A673 (cell line): Measurements from ENCODE around the gene SLC17A7. TPM values are rescaled to one million over a fixed set of nuclear protein-coding genes. Genes with fewer than 3 reads are reported as not detected.
A peak's percentile ranks its signal among the peaks of the same experiment; 100 is the strongest.

ENCODE experiments used
- BruUV-seq: library from RNA; stranded (reverse); fragments of 400-500 nt; replicated peaks from 2 replicates; lab custom pipeline; 2021; lab: Mats Ljungman, UMichigan
- CTCF ChIA-PET: fragments of 300-600 bp; sonication (Branson Sonifier 250); formaldehyde crosslinking; loops from one replicate; lab custom pipeline; 2022; ENCODE audit warnings: antibody characterized with exemption; lab: Charles Lee
- POLR2A ChIA-PET: fragments of 300-600 bp; sonication (Branson Sonifier 250); formaldehyde crosslinking; loops from one replicate; lab custom pipeline; 2022; ENCODE audit warnings: antibody characterized with exemption; ENCODE audit not compliant: low non-redundant PET; lab: Charles Lee
- DNase-seq: peaks from one replicate; pipeline ENCODE4 v3.0.0-alpha.2; 2015; ENCODE audit warnings: low spot score
- H3K27ac ChIP-seq: fragments of 200-600 bp; sonication (generic); 2 replicates; pipeline ENCODE4 v1.5.1; 2016; ENCODE audit warnings: mixed run types, low read depth, mild to moderate bottlenecking, mixed read lengths, antibody characterized with exemption, low read length; ENCODE audit not compliant: poor library complexity, severe bottlenecking
- H3K27me3 ChIP-seq: fragments of 200-600 bp; sonication (generic); replicated peaks from 2 replicates; pipeline ENCODE4 v1.6.1; 2017; ENCODE audit warnings: mixed run types, low read depth, mild to moderate bottlenecking, mixed read lengths, antibody characterized with exemption, low read length; ENCODE audit not compliant: insufficient read depth, poor library complexity
- H3K36me3 ChIP-seq: fragments of 200-600 bp; sonication (generic); 2 replicates; pipeline ENCODE4 v1.6.1; 2016; ENCODE audit warnings: mixed run types, mild to moderate bottlenecking, mixed read lengths, antibody characterized with exemption, low read length; ENCODE audit not compliant: insufficient read depth, poor library complexity, severe bottlenecking
- H3K4me1 ChIP-seq: fragments of 200-600 bp; sonication (generic); 2 replicates; pipeline ENCODE4 v1.6.1; 2017; ENCODE audit warnings: mixed run types, mild to moderate bottlenecking, mixed read lengths, antibody characterized with exemption, low read length; ENCODE audit not compliant: insufficient read depth, poor library complexity, severe bottlenecking
- H3K4me3 ChIP-seq: fragments of 200-600 bp; sonication (generic); 2 replicates; pipeline ENCODE4 v1.5.1; 2016; ENCODE audit warnings: low read depth, mixed run types, mild to moderate bottlenecking, mixed read lengths, low read length; ENCODE audit not compliant: poor library complexity, severe bottlenecking
- H3K9me3 ChIP-seq: fragments of 200-600 bp; sonication (generic); 2 replicates; pipeline ENCODE4 v1.6.1; 2016; ENCODE audit warnings: mixed run types, low read depth, mild to moderate bottlenecking, mixed read lengths, antibody characterized with exemption, low read length; ENCODE audit not compliant: poor library complexity, severe bottlenecking
- EZH2 ChIP-seq: fragments of 200-600 bp; sonication (generic); IDR thresholded peaks from 2 replicates; pipeline ENCODE4 v1.6.1; 2017; ENCODE audit warnings: borderline replicate concordance, low read depth, mild to moderate bottlenecking, mixed read lengths, antibody characterized with exemption, low read length; ENCODE audit not compliant: poor library complexity, severe bottlenecking
- intact Hi-C: fragments of 100-400 bp; cut with micrococcal nuclease; formaldehyde crosslinking; loops from one replicate; pipeline ENCODE4 v1.10.0; 2022; ENCODE audit not compliant: unreplicated experiment
- total RNA-seq: library from RNA; stranded (reverse); gene quantifications from 2 replicates; pipeline ENCODE4 v1.2.3, GENCODE V29; 2021
- TF ChIP-seq, protein P1 (sequence below): fragments of 300-800, 200-600 bp; sonication (generic); conservative IDR thresholded peaks from 2 replicates; pipeline ENCODE4 v1.5.1; 2017; ENCODE audit warnings: low read depth, mild to moderate bottlenecking, antibody characterized with exemption, low read length, moderate library complexity, mixed read lengths

Gene SLC17A7
- total RNA-seq, 1 experiment from 2014 or later = 1.7 TPM

DNA sequence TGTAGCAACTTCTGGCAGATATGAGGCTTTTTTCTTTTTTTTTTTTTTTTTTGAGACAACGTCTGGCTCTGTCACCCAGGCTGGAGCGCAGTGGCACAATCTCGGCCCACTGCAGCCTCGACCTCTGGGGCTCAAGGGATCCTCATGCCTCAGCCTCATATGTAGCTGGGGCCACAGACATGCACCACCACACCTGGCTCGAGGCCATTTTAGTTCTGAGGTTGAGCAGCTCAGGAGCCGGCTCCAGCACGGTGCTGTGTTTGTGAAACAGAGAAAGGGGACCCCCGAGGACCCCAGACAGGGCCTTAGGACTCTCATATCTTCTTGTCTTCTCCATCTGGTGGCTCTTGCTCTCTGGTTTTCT is 29.3 kb upstream of the SLC17A7 start:
- no peaks in the 10 kb centered on the region for H3K9me3 ChIP-seq
- POLR2A ChIA-PET = no interaction called here
- no peak for DNase-seq
- peaks cover 15% of the 10 kb centered on the region for H3K4me1 ChIP-seq
- H3K27ac ChIP-seq = no peak overlapping the region
- no peaks in the 10 kb centered on the region for H3K27me3 ChIP-seq
- no peaks in the 10 kb centered on the region for H3K36me3 ChIP-seq
- CTCF ChIA-PET = interaction anchor here (0.6 kb wide), 1 partner anchor 20 kb away, joined by 4 read pairs; no protein-coding TSS in a partner anchor
- TF ChIP-seq, protein P1, sequence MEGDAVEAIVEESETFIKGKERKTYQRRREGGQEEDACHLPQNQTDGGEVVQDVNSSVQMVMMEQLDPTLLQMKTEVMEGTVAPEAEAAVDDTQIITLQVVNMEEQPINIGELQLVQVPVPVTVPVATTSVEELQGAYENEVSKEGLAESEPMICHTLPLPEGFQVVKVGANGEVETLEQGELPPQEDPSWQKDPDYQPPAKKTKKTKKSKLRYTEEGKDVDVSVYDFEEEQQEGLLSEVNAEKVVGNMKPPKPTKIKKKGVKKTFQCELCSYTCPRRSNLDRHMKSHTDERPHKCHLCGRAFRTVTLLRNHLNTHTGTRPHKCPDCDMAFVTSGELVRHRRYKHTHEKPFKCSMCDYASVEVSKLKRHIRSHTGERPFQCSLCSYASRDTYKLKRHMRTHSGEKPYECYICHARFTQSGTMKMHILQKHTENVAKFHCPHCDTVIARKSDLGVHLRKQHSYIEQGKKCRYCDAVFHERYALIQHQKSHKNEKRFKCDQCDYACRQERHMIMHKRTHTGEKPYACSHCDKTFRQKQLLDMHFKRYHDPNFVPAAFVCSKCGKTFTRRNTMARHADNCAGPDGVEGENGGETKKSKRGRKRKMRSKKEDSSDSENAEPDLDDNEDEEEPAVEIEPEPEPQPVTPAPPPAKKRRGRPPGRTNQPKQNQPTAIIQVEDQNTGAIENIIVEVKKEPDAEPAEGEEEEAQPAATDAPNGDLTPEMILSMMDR = no peak
- no peak for TF ChIP-seq EZH2
- BruUV-seq = no TSS peak
- intact Hi-C loops = no loop called here
- no peak overlapping the region for H3K4me3 ChIP-seq

DNA sequence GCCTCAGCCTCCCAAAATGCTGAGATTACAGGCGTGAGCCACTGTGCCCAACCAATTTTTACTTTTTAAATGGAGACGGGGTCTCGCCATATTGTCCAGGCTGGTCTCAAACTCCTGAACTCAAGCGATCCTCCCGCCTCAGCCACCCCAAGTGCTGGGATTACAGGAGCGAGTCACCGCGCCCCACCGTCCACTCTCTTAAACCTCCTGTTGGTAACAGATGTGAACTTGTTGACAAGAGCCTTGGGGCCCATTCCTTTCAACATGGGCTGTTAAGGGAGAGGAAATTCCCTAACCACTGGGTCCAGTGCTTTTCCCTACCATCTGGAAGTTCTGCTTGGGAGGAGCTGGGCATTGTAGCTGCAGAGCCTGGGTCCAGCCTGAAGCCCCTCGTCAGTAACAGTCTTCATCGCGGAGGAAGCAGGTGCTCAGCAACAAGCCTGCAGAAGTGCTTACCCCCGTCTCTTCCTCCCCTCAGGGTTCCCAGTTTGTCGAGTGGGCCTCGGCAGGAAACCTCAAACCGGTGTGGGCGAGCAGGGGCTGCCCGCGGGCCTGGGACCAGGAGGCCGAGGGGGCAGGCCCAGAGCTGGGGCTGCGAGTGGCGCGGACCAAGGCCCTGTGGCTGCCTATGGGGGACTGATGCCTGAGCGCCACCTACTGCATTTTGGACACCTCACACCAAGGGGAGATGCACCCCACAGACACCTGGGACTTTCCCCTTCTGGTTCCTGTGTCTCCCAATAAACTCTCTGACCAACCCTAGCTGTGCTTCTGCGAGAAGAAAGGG is 28.7 kb upstream of the SLC17A7 start:
- intact Hi-C loops = no loop called here
- H3K9me3 ChIP-seq = no peaks in the 10 kb centered on the region
- ChIA-PET CTCF (interaction anchor here (0.6 kb wide), 2 partner anchors 21 to 40 kb away, joined by 3 to 4 read pairs; no protein-coding TSS in a partner anchor), POLR2A (no interaction called here)
- no TSS peak for BruUV-seq
- no peak for TF ChIP-seq EZH2
- TF ChIP-seq, protein P1 = peak; percentile 37
- H3K4me1 ChIP-seq = peaks cover 15% of the 10 kb centered on the region
- no peak for DNase-seq
- H3K4me3 ChIP-seq = no peak overlapping the region
- no peak overlapping the region for H3K27ac ChIP-seq
- H3K27me3 ChIP-seq = no peaks in the 10 kb centered on the region
- no peaks in the 10 kb centered on the region for H3K36me3 ChIP-seq

DNA sequence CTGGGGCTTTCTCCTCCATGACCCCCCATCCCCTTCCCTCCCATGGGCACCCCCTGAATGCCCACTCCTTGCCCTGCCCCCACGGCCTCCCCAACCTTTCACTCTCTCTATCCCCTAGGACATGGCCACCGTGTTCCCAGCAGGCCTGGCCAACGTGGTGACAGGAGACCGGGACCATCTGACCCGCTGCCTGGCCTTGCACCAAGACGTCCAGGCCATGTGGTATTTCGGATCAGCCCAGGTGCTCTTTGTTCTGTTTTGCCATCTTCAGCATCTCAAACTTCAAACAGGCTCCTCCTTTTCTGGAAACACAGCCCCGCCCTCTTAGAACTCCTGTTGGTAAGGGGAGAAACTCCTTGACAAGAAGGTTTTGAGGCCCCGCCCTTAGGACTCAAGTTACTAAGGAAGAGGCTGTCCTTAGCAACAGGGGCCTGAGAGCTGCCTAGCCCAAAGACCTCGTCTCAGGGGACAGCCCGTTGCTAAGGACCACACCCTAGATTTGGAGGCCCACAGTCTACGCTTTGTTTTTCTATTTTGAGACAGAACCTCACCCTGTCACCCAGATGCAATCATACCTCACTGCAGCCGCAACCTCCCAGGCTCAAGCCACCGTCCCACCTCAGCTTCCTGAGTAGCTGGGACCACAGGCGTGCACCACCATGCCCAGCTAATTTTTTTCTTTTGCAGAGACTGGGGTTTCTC is 27.6 kb upstream of the SLC17A7 start:
- DNase-seq = peak; percentile 94
- POLR2A ChIA-PET = no interaction called here

More for the DNA sequence above, 27.6 kb upstream of the SLC17A7 start:
- Histone ChIP-seq H3K9me3 (no peaks in the 10 kb centered on the region), H3K27ac (no peak overlapping the region), H3K4me1 (peaks cover 8% of the 10 kb centered on the region), H3K36me3 (no peaks in the 10 kb centered on the region), H3K27me3 (no peaks in the 10 kb centered on the region), H3K4me3 (no peak overlapping the region)
- TF ChIP-seq, protein P1 = no peak
- no peak for TF ChIP-seq EZH2
- intact Hi-C loops = no loop called here
- CTCF ChIA-PET = interaction anchor here (0.5 kb wide), 1 partner anchor 93 kb away, joined by 3 read pairs; no protein-coding TSS in a partner anchor
- no TSS peak for BruUV-seq
